Measurements from ENCODE around the gene SLC16A13. TPM values are rescaled to one million over a fixed set of nuclear protein-coding genes. Genes with fewer than 3 reads are reported as not detected.

The SLC16A13 gene
- total and polyA plus RNA-seq, 2 donors (not counting 1 experiment from before 2014, with no cell fraction given), result 1.3 to 1.4 TPM

GRCh38 chr17:7043182-7043496 is 7.3 kb downstream of the SLC16A13 start:
- Histone ChIP-seq H3K9ac (ENCODE audit: insufficient read depth, low read length) (peak overlapping the region; percentile 45), H3K4me2 (ENCODE audit: extremely low read depth, insufficient read depth, low read length) (no peak overlapping the region), H3K9me3 (ENCODE audit: control insufficient read depth, insufficient read depth, low read depth, low read length) (no peaks in the 10 kb centered on the region), H2AFZ (ENCODE audit: low read length) (peak overlapping the region; percentile 20), H3K79me2 (ENCODE audit: control insufficient read depth, insufficient read depth, low read length) (no peaks in the 10 kb centered on the region), H4K20me1 (ENCODE audit: control insufficient read depth, extremely low read depth, insufficient read depth, low read length) (no peaks in the 10 kb centered on the region), H3K36me3 (ENCODE audit: control insufficient read depth, insufficient read depth, low read length) (no peaks in the 10 kb centered on the region), H3K27me3 (ENCODE audit: control insufficient read depth, insufficient read depth, low read length) (peaks cover 18% of the 10 kb centered on the region), H3K4me3 (replicated peaks in 1 of 4; ENCODE audit: control extremely low read depth in 1 of 4, insufficient read depth in 1 of 4, low read depth in 3 of 4, low read length in 4 of 4) (peak overlapping the region in 3 of 4 experiments; percentile 16 to 51 (median 19)), H3K27ac (ENCODE audit: insufficient read depth, low read length) (no peak overlapping the region), H3K4me1 (ENCODE audit: control insufficient read depth, extremely low read depth, insufficient read depth, low read length) (peaks cover 3% of the 10 kb centered on the region)
- no peak for DNase-seq (ENCODE audit: low read depth in 2 of 2)
- TF ChIP-seq CTCF (conservative IDR thresholded peaks at IDR 0.05 in 1 of 2, IDR thresholded peaks at IDR 0.05 in 1 of 2; ENCODE audit: low read depth in 1 of 2, low read length in 2 of 2), result no peak
- no peak for TF ChIP-seq EZH2 (IDR thresholded peaks at IDR 0.05; ENCODE audit: low read length, missing control alignments)

- peaks cover 3% of the 10 kb centered on the region for H3K4me1 ChIP-seq (ENCODE audit: control insufficient read depth, extremely low read depth, insufficient read depth, low read length)
- TF ChIP-seq CTCF (conservative IDR thresholded peaks at IDR 0.05 in 1 of 2, IDR thresholded peaks at IDR 0.05 in 1 of 2; ENCODE audit: low read depth in 1 of 2, low read length in 2 of 2) (no peak), EZH2 (IDR thresholded peaks at IDR 0.05; ENCODE audit: low read length, missing control alignments) (peak; percentile 4)
- no peaks in the 10 kb centered on the region for H3K79me2 ChIP-seq (ENCODE audit: control insufficient read depth, insufficient read depth, low read length)
- no peaks in the 10 kb centered on the region for H4K20me1 ChIP-seq (ENCODE audit: control insufficient read depth, extremely low read depth, insufficient read depth, low read length)
- H3K4me2 ChIP-seq (ENCODE audit: extremely low read depth, insufficient read depth, low read length), result peak within 1 kb of the TSS; percentile 68
- no peak for DNase-seq (ENCODE audit: low read depth in 2 of 2)
- peaks cover 18% of the 10 kb centered on the region for H3K27me3 ChIP-seq (ENCODE audit: control insufficient read depth, insufficient read depth, low read length)
- H2AFZ ChIP-seq (ENCODE audit: low read length), result peak within 1 kb of the TSS; percentile 39
- H3K36me3 ChIP-seq (ENCODE audit: control insufficient read depth, insufficient read depth, low read length), result no peaks in the 10 kb centered on the region
- H3K9me3 ChIP-seq (ENCODE audit: control insufficient read depth, insufficient read depth, low read depth, low read length), result no peaks in the 10 kb centered on the region
- H3K27ac ChIP-seq (ENCODE audit: insufficient read depth, low read length), result no peak within 1 kb of the TSS
- peak within 1 kb of the TSS; percentile 45 for H3K9ac ChIP-seq (ENCODE audit: insufficient read depth, low read length)
- H3K4me3 ChIP-seq (replicated peaks in 1 of 4; ENCODE audit: control extremely low read depth in 1 of 4, insufficient read depth in 1 of 4, low read depth in 3 of 4, low read length in 4 of 4), result peak within 1 kb of the TSS; percentile 16 to 51 (median 21)
These were observed 7.8 kb downstream of the SLC16A13 start, which contains the start of gene SLC16A11 for GRCh38 chr17:7043497-7044198. Gene SLC16A11, minus strand, starts transcription at chr17:7044092. Its CDS starts 579 bp downstream, at chr17:7043513.

GRCh38 chr17:7045492-7046126 is 9.8 kb downstream of the SLC16A13 start:
- Histone ChIP-seq H3K27ac (ENCODE audit: insufficient read depth, low read length) (no peak overlapping the region), H3K4me1 (ENCODE audit: control insufficient read depth, extremely low read depth, insufficient read depth, low read length) (peaks cover 3% of the 10 kb centered on the region), H3K4me3 (replicated peaks in 1 of 4; ENCODE audit: control extremely low read depth in 1 of 4, insufficient read depth in 1 of 4, low read depth in 3 of 4, low read length in 4 of 4) (no peak overlapping the region), H4K20me1 (ENCODE audit: control insufficient read depth, extremely low read depth, insufficient read depth, low read length) (no peaks in the 10 kb centered on the region), H3K36me3 (ENCODE audit: control insufficient read depth, insufficient read depth, low read length) (no peaks in the 10 kb centered on the region), H3K9me3 (ENCODE audit: control insufficient read depth, insufficient read depth, low read depth, low read length) (no peaks in the 10 kb centered on the region), H3K27me3 (ENCODE audit: control insufficient read depth, insufficient read depth, low read length) (peaks cover 18% of the 10 kb centered on the region), H2AFZ (ENCODE audit: low read length) (no peak overlapping the region), H3K4me2 (ENCODE audit: extremely low read depth, insufficient read depth, low read length) (peak overlapping the region; percentile 0), H3K9ac (ENCODE audit: insufficient read depth, low read length) (no peak overlapping the region), H3K79me2 (ENCODE audit: control insufficient read depth, insufficient read depth, low read length) (no peaks in the 10 kb centered on the region)
- TF ChIP-seq CTCF (conservative IDR thresholded peaks at IDR 0.05 in 1 of 2, IDR thresholded peaks at IDR 0.05 in 1 of 2; ENCODE audit: low read depth in 1 of 2, low read length in 2 of 2) (peak; percentile 77), EZH2 (IDR thresholded peaks at IDR 0.05; ENCODE audit: low read length, missing control alignments) (no peak)
- DNase-seq (ENCODE audit: low read depth in 2 of 2), result peak; percentile 71 to 90
